NCI-H2196 treated with DMSO at 0.1 percent for 48 hours (cell line): Measurements from ENCODE around the gene SLC6A6.

ENCODE experiments used
- DNase-seq: peaks from one replicate; lab custom pipeline; 2025; ENCODE audit not compliant: unreplicated experiment; lab: John Stamatoyannopoulos, UW

The SLC6A6 gene

GRCh38 chr3:14518432-14518802 lies 116.0 kb downstream of the SLC6A6 start:
- no peak for DNase-seq

GRCh38 chr3:14518893-14519292 lies 116.5 kb downstream of the SLC6A6 start:
- DNase-seq, result no peak

- no peak for DNase-seq
Measured at GRCh38 chr3:14519406-14519805, 117.0 kb downstream of the SLC6A6 start.

- DNase-seq, result no peak
Measured at GRCh38 chr3:14520149-14520548, 117.7 kb downstream of the SLC6A6 start.

GRCh38 chr3:14520967-14521366 lies 118.6 kb downstream of the SLC6A6 start:
- no peak for DNase-seq

- no peak for DNase-seq
Measured at GRCh38 chr3:14521611-14522010, 119.2 kb downstream of the SLC6A6 start.

- no peak for DNase-seq
Measured at GRCh38 chr3:14522129-14522691, 119.8 kb downstream of the SLC6A6 start.

- no peak for DNase-seq
Measured at GRCh38 chr3:14522768-14523167, 120.4 kb downstream of the SLC6A6 start.

GRCh38 chr3:14523792-14524191 lies 121.4 kb downstream of the SLC6A6 start:
- DNase-seq, result no peak

GRCh38 chr3:14524311-14524711 lies 121.9 kb downstream of the SLC6A6 start:
- DNase-seq, result no peak

GRCh38 chr3:14524920-14525660 lies 122.7 kb downstream of the SLC6A6 start:
- no peak for DNase-seq

- DNase-seq, result no peak
Measured at GRCh38 chr3:14525685-14526631, 123.6 kb downstream of the SLC6A6 start.

GRCh38 chr3:14528081-14528480 lies 125.7 kb downstream of the SLC6A6 start:
- no peak for DNase-seq

- no peak for DNase-seq
Measured at GRCh38 chr3:14531856-14532395, 129.5 kb downstream of the SLC6A6 start.

GRCh38 chr3:14532691-14533456 lies 130.5 kb downstream of the SLC6A6 start:
- no peak for DNase-seq

GRCh38 chr3:14533457-14533958 lies 131.1 kb downstream of the SLC6A6 start:
- DNase-seq, result no peak

GRCh38 chr3:14534516-14535191 lies 132.2 kb downstream of the SLC6A6 start:
- DNase-seq, result no peak

GRCh38 chr3:14535616-14536015 lies 133.2 kb downstream of the SLC6A6 start:
- no peak for DNase-seq

GRCh38 chr3:14536055-14536815 lies 133.8 kb downstream of the SLC6A6 start:
- DNase-seq, result no peak
